ENCODE measurements around the gene SH3GLB2. TPM values are rescaled to one million over a fixed set of nuclear protein-coding genes. Genes with fewer than 3 reads are reported as not detected.
A peak's percentile ranks its signal among the peaks of the same experiment; 100 is the strongest.

SH3GLB2 gene
- polyA plus RNA-seq, 4 donors, result 102 to 144 (median 121) TPM

DNA sequence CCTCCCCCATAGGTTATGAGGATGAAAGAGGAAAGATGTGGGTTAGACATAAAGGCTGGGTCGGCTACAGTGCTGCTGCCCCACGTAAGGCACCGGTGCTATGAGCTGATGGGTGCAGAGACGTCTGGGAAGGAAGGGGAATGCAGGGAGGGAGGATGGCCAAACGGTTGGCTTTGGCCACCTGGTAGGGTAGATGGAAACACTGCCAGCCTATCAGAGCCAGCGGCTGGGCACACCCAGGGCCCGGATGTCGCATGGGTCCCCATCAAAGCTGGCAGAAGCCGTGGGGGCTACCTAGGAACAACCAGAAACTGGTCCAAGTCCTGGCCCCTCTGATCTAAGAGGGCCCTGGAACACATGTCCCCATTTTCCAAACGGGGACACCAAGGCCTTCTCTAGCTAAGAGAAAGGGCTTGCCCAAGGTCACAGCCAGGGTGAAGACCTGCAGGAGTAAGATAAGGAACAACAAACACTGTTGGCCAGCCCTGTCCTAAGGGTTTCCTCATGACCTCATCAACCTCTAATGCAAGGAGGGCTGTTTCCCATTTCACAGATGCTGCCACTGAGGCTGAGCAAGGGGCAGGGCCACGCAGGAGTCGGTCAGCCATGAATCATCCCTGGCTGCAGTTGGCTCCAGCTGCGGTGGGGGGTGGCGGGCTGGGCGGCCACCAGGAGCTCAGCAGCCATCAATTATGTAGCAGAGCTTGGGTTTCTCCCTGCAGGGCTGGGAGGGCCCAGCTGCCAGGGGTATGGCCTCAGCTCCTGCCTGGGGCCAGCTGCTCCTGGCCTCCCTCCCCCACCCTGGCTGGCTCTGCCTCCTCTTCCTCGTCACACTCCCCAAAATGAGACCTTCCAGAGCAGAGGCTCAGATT is 4.9 kb downstream of the SH3GLB2 start:
- peak in 1 of 4 donors; percentile 22 for DNase-seq (ENCODE audit: low read depth in 4 of 4, low spot score in 3 of 4)

- DNase-seq (ENCODE audit: low read depth in 4 of 4, low spot score in 3 of 4), result no peak
Measured at GRCh38 chr9:129022037-129022436, 6.1 kb downstream of the SH3GLB2 start.

GRCh38 chr9:129021091-129021490 is 7.0 kb downstream of the SH3GLB2 start:
- DNase-seq (ENCODE audit: low read depth in 4 of 4, low spot score in 3 of 4), result no peak

DNA sequence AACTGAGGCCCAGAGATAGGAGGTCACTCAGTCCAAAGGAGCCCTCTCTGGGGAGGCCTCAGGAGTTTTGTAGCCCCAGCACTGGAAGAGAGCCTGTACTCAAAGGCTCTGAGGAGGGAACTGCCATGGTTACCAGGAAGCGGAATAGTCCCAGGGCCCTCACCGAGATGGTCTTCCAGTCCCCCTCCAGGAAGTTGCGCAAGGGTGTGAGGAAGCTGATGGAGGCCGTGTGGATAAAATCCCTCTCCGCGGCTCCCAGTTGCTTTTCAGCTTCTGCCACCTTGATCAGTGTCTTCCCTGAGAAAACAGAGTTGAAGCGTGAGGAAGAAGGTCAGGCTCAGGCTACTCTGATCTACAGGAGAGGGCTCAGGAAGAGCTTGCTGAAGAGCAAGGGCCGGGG is 13.5 kb downstream of the SH3GLB2 start:
- DNase-seq (ENCODE audit: low read depth in 4 of 4, low spot score in 3 of 4), result no peak

DNA sequence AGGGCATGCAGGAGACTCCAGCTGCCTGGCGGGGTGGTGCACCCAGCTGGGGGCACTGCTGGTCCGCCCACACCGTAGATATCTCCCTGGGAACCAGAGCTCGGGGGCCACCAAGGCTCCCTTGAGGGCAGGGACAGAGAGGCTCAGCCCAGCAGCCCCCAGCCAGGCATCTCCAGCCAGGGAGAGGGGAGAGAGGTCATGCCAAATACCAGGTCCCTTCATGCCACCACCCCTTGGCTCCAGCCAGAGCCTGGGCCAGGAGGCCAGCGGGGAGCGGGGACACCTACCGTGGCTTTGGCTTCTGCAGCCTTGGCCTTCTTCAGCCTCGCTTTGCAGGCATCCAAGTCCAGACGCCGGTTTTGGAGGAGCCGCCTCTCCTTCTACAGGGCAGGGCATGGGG is 14.0 kb downstream of the SH3GLB2 start:
- DNase-seq (ENCODE audit: low read depth in 4 of 4, low spot score in 3 of 4), result no peak

DNA sequence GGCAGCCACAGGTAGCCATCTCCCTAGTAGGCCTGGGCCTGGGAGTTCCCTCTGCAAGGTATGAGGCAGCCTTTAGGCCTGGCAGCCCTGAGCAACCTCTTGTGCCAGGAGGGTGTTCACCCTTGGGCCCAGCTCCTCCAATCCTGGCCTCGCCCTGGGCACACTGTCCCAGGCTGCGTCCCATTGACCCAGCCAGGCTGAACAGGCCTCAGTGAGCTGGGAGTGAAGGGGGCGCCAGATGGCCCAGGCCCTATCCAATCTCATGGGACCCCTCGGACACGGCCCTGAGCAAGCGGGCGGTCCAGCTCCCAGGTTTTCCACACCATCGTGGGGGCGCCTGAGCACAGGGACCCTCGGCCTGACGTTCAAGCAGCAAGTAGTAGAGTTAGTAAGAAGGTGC is 14.5 kb downstream of the SH3GLB2 start:
- no peak for DNase-seq (ENCODE audit: low read depth in 4 of 4, low spot score in 3 of 4)

DNA sequence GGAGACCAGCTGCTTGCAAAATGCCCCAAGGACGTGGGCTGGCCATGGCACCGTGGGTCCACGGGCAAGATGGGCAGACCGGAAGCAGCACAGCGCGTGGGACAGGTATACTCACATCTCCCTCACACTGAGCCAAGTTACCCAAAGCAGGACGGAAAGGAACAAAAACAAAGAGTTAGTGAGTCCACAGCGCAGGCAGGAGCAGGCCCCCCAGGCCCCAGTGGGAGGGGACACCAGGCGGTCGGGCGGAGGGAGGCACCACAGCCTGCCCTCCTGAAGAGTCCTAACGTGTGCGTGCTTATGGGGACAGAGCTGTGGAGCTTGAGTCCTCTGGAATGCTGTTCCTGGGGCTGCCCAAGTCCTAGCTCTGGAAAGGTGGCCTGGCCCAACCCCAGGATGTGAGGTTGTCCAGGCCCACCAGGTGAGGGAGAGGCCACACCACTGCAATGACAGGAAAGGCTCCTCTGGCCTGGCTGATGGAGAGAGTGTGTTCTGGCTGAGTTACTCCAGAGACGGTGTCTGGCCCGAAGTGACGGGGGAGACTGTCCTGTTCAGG is 15.2 kb downstream of the SH3GLB2 start:
- no peak for DNase-seq (ENCODE audit: low read depth in 4 of 4, low spot score in 3 of 4)

GRCh38 chr9:129012343-129012742 is 15.8 kb downstream of the SH3GLB2 start:
- DNase-seq (ENCODE audit: low read depth in 4 of 4, low spot score in 3 of 4), result no peak

- DNase-seq (ENCODE audit: low read depth in 4 of 4, low spot score in 3 of 4), result no peak
Measured at GRCh38 chr9:129011761-129012181, 16.4 kb downstream of the SH3GLB2 start.

DNA sequence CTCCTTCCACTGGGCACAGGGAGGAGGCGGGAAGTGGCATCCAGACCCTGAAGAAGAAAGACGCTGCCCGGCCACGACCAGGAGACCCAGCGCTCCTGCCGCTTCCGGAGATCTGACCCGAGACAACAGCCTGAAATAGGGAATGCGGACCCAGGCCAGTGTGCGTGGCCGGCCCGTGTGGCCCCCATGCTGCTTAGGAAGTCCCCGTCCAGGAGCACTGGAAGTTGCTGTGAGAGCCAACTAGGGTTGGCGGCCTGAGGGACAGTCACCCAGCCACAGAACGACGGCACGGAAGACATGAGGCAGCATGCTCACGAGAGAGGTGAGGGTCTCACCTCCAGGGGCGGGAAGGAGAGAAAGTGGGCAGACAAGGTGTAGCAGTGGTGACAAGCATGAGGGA is 17.0 kb downstream of the SH3GLB2 start:
- DNase-seq (ENCODE audit: low read depth in 4 of 4, low spot score in 3 of 4), result no peak

DNA sequence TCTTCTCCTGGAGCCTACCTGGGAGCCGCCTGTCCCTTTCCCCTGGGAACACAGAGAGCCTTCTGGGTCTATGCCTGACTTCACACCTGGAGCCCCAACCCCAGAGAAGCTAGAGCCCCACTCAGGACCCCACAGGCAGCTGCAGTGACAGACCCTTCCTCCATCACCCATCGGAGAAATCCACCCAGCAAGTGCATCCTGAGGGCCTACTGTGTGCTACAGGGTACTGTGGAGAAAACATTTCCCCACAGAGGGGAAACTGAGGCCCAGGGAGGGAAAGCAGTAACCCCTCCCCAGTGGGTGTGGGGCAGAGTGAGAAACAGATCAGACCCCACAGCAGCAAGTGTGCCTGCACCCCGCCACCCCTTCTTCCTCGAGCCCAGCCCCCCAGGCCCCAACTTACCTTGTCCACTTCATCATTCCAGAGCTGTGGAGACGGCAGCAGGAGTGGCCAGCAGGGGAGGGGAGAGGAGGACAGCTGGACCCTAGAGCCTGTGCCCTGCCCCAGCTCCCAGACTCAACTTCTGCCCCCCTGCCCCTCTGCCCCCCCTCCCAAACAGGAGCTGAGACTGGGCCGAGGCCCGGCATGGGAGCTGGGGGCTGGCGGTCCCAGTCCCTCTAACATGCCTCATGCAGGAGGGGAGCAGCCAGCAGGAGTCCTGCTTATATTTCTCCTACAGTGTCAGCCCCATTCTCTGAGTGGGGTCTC is 17.7 kb downstream of the SH3GLB2 start:
- no peak for DNase-seq (ENCODE audit: low read depth in 4 of 4, low spot score in 3 of 4)

DNA sequence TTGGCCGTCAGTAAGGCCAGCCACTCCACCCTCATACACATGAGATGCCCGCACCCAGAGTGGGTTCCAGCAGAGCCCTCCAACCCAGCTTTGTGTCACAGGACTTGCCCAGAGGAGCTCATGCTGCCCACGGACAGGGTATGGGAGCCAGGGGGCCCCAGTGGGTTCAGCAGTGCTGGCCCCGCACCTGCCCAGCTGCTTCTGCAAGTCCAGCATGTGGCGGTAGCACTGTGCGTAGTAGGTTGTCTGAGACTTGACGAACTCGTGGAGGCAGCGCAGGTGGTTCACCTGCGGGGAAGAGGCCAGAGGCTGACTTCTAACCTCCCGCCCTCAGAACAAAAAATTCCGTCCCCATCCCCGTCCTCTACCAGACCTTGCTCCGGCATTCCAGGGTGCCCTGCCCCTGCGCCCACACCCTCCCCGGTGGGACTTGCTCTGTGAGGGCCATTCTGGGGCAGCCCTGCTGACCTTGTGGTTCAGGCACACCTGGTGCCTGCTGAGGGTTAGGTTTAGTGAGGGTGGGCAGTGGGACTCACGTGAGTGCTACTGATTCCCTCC is 18.5 kb downstream of the SH3GLB2 start:
- DNase-seq (ENCODE audit: low read depth in 4 of 4, low spot score in 3 of 4), result no peak

GRCh38 chr9:129008986-129009583 is 19.0 kb downstream of the SH3GLB2 start:
- no peak for DNase-seq (ENCODE audit: low read depth in 4 of 4, low spot score in 3 of 4)

DNA sequence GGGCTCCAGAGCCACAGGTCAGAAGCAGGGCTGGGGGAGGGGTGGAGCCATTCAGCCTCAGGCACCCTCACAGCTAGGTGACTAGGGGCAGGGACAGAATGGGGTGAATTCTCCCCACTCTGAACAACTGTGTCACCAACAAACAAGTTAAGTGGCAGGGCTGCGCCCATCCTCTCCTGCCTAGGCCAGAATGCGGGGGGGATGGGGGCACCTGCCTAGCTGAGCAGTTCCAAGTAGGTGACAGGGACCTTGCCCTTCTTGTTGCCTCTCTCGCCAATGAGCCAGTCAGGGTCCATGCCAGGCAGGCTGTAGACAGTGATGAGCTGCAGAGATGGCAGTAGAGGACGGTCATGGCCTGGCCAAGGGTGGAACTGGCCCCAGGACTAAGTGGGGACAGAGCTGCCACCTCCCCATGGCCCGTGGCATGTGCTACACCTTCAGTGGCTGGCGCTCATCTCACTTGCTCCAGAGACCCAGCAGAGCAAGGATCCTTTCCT is 19.6 kb downstream of the SH3GLB2 start:
- DNase-seq (ENCODE audit: low read depth in 4 of 4, low spot score in 3 of 4), result no peak

DNA sequence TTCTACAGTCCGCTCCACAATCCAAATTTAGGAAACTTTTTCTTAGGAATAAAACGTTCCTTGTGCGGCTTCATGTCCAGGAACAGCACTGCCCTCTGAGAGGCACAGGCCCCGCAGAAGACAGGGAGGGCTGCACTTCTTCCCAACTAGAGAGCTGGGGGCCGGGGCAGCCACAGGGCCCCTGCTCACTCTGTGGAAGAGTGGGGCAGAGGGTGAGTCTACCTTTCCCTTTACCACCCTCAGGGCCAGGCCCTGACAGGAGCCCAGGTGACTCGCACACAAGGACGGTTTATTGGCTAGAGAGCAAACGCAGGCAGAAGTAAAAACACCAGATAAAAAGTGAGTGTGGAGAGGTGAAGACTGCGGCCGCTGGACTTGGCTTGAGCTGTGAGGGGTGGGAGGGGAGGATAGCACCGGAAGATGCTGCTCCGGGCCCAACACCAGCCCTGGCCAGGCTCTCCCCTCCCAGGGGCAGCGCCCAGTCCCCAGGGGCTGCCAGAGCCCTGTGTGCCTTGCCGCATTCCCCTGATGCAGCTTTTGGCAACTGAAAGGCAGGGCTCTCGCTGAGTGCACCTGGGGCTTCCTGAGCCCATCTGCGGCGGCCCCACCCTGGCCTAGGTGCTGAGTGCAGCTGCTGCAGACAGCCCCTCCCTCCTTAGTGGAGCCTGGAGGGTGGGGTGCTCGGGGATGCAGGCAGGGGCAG is 20.2 kb downstream of the SH3GLB2 start:
- DNase-seq (ENCODE audit: low read depth in 4 of 4, low spot score in 3 of 4), result no peak

DNA sequence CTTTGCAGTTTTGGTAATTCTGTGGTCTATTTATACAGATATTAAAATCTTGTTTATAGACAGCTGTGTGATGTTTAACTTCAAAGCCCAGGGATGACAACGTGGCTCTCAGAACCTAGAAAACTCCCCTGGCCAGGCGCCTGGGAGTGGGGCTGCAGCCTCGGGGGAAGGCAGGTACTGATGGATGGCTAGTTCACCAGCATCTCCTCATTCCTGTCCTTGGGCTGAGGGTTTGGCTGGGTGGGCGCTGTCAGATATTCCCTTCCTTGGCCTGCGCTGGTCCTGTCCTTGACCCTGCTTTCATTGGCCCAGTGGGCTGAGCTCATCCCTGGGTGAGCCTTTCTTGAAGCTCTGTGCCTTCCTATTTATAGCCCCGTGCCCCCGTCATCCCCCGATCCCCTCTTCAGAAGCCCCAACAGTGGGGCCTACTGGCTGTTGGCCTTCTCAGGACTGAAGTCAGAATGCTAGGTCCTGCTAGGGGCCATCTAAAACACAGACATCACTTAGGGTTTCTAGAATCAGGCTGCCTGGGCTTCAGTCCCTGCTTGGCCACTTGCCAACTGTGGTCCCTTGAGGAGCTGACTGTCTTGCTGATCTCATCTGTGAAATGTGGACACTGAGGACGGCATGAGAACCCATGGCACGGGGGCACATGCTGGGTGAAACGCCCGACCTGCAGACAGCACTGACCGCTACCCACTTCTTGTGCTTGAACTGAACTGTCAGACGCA is 20.9 kb downstream of the SH3GLB2 start:
- DNase-seq (ENCODE audit: low read depth in 4 of 4, low spot score in 3 of 4), result no peak

DNA sequence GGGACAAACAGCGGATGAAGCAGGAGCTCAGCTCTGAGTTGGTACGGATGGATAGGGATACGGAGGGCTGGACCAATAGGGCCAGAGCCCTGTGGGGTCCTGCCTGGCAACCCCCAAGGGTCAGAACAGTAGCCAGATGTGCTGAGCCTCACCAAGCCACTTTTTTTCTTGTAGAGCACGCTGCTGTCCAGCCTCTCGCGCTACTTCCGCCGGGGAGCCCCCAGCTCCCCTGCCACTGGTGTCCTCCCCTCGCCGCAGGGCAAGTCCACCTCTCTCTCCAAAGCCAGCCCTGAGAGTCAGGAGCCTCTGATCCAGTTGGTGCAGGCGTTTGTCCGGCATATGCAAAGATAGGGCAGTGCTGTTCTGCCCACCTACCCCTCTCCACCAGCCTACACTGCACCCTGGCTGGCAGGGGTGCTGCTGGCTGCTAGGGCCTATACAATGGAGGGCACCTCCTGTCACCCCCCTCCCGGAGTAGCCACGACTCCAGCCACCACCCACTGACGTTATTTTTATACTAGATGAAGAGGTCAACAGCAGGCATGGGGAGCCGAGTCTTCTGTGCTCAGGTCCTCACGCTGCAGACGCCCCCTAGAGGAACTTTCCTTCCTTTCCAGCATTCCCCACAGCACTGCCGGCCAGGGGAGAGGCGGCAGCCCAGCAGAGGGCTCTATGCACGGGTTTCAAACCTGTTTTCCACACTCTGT is 21.6 kb downstream of the SH3GLB2 start:
- DNase-seq (ENCODE audit: low read depth in 4 of 4, low spot score in 3 of 4), result peak in 1 of 4 donors; percentile 56

DNA sequence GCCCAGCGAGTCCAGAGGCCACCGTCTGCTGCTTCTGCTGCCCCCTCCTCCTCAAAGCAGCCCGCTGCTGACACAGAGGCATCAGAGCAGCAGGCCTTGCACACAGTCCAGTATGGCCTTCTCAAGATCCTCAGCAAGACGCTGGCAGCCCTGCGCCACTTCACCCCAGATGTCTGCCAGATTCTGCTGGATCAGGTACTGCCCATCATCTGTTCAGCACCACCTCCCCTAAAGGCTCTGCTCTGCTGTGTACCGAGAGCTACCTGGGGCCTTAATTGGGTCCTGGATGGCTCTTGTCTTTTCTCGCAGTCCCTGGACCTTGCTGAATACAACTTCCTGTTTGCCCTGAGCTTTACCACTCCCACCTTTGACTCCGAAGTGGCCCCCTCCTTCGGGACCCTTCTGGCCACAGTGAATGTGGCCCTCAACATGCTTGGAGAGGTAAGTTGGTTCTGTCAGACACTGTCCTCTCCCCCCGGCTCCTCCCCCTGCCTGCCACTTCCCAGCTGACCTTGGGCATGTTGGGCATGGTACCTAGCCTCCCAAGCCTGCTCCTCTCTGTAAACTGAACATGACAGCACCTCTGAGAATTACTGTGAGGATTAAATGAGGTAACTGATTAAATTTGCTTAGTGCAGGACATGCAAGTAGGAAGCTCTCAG is 22.7 kb downstream of the SH3GLB2 start:
- no peak for DNase-seq (ENCODE audit: low read depth in 4 of 4, low spot score in 3 of 4)
